KMS-11 (cell line): ENCODE results near the gene RGL2.
"Not testable (repeated sequence)": the region's sequence is repeated elsewhere in the genome, so short reads cannot be mapped to it uniquely, and the experiment has no call there.

ENCODE experiments used
- H2AFZ ChIP-seq: fragments of 200-600 bp; sonication (generic); 2 replicates; pipeline ENCODE4 v1.6.1; 2016; ENCODE audit warnings: antibody characterized with exemption, mixed run types, low read depth
- H3K27ac ChIP-seq: fragments of 200-600 bp; sonication (generic); 2 replicates; pipeline ENCODE4 v1.6.1; 2016; ENCODE audit warnings: mild to moderate bottlenecking, mixed run types
- H3K27me3 ChIP-seq: fragments of 200-600 bp; sonication (generic); 2 replicates; pipeline ENCODE4 v1.6.1; 2017; ENCODE audit warnings: mild to moderate bottlenecking, low read depth, mixed run types, moderate library complexity; ENCODE audit not compliant: insufficient read depth
- H3K36me3 ChIP-seq: fragments of 200-600 bp; sonication (generic); 2 replicates; pipeline ENCODE4 v1.6.1; 2017; ENCODE audit warnings: mild to moderate bottlenecking, mixed run types; ENCODE audit not compliant: insufficient read depth
- H3K4me1 ChIP-seq: fragments of 200-600 bp; sonication (generic); 2 replicates; pipeline ENCODE4 v1.6.1; 2016; ENCODE audit warnings: mild to moderate bottlenecking, low read depth, mixed run types; ENCODE audit not compliant: poor library complexity, severe bottlenecking
- H3K4me2 ChIP-seq: fragments of 200-600 bp; sonication (generic); 2 replicates; pipeline ENCODE4 v1.7.0; 2016; ENCODE audit warnings: mild to moderate bottlenecking, mixed run types
- H3K4me3 ChIP-seq: fragments of 200-600 bp; sonication (generic); IDR thresholded peaks from 2 replicates; pipeline ENCODE4 v1.6.1; 2017; ENCODE audit warnings: low read depth, low read length, mixed read lengths; ENCODE audit not compliant: insufficient read depth
- H3K79me2 ChIP-seq: fragments of 200-600 bp; sonication (generic); 2 replicates; pipeline ENCODE4 v1.6.1; 2016; ENCODE audit warnings: low read depth, mixed run types; ENCODE audit not compliant: insufficient read depth
- H3K9ac ChIP-seq: fragments of 200-600 bp; sonication (generic); 2 replicates; pipeline ENCODE4 v1.6.1; 2016; ENCODE audit warnings: mild to moderate bottlenecking, mixed run types
- H4K20me1 ChIP-seq: fragments of 200-600 bp; sonication (generic); 2 replicates; pipeline ENCODE4 v1.6.1; 2016; ENCODE audit warnings: mild to moderate bottlenecking, mixed run types; ENCODE audit not compliant: insufficient read depth
- TF ChIP-seq, protein P1 (sequence below): fragments of 200-600 bp; sonication (generic); conservative IDR thresholded peaks from 2 replicates; pipeline ENCODE4 v1.6.1; 2017; ENCODE audit warnings: low read depth, mild to moderate bottlenecking, antibody characterized with exemption, low read length, moderate library complexity, mixed read lengths

The RGL2 gene

DNA sequence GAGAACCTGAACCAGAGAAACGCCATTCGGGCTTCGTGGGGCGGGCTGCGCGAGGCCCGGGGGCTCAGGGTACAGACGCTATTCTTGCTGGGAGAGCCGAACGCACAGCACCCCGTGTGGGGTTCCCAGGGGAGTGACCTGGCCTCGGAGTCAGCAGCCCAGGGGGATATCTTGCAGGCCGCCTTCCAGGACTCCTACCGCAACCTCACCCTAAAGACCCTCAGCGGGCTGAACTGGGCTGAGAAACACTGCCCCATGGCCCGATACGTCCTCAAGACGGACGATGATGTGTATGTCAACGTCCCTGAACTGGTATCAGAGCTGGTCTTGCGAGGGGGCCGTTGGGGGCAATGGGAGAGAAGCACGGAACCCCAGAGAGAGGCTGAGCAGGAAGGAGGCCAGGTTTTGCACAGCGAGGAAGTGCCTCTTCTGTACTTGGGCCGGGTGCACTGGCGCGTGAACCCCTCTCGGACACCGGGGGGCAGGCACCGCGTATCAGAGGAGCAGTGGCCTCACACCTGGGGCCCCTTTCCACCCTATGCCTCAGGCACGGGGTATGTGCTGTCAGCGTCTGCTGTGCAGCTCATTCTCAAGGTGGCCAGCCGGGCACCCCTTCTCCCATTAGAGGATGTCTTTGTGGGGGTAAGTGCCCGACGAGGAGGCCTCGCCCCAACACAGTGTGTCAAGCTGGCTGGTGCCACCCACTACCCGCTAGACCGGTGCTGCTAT, 20.9 kb downstream of the RGL2 start:
- H3K9ac ChIP-seq, result no peak overlapping the region
- H3K4me1 ChIP-seq, result peaks cover 24% of the 10 kb centered on the region
- peaks cover 27% of the 10 kb centered on the region for H3K79me2 ChIP-seq
- peaks cover 16% of the 10 kb centered on the region; the same call in 1 of the 2 replicates for H4K20me1 ChIP-seq
- H3K27me3 ChIP-seq, result no peaks in the 10 kb centered on the region
- H3K4me2 ChIP-seq, result no peak overlapping the region
- H3K36me3 ChIP-seq, result peaks cover 26% of the 10 kb centered on the region; the same call in 1 of the 2 replicates
- TF ChIP-seq, protein P1, sequence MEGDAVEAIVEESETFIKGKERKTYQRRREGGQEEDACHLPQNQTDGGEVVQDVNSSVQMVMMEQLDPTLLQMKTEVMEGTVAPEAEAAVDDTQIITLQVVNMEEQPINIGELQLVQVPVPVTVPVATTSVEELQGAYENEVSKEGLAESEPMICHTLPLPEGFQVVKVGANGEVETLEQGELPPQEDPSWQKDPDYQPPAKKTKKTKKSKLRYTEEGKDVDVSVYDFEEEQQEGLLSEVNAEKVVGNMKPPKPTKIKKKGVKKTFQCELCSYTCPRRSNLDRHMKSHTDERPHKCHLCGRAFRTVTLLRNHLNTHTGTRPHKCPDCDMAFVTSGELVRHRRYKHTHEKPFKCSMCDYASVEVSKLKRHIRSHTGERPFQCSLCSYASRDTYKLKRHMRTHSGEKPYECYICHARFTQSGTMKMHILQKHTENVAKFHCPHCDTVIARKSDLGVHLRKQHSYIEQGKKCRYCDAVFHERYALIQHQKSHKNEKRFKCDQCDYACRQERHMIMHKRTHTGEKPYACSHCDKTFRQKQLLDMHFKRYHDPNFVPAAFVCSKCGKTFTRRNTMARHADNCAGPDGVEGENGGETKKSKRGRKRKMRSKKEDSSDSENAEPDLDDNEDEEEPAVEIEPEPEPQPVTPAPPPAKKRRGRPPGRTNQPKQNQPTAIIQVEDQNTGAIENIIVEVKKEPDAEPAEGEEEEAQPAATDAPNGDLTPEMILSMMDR, result no peak
- H3K27ac ChIP-seq, result no peak overlapping the region
- no peak overlapping the region for H2AFZ ChIP-seq
- no peak overlapping the region for H3K4me3 ChIP-seq

DNA sequence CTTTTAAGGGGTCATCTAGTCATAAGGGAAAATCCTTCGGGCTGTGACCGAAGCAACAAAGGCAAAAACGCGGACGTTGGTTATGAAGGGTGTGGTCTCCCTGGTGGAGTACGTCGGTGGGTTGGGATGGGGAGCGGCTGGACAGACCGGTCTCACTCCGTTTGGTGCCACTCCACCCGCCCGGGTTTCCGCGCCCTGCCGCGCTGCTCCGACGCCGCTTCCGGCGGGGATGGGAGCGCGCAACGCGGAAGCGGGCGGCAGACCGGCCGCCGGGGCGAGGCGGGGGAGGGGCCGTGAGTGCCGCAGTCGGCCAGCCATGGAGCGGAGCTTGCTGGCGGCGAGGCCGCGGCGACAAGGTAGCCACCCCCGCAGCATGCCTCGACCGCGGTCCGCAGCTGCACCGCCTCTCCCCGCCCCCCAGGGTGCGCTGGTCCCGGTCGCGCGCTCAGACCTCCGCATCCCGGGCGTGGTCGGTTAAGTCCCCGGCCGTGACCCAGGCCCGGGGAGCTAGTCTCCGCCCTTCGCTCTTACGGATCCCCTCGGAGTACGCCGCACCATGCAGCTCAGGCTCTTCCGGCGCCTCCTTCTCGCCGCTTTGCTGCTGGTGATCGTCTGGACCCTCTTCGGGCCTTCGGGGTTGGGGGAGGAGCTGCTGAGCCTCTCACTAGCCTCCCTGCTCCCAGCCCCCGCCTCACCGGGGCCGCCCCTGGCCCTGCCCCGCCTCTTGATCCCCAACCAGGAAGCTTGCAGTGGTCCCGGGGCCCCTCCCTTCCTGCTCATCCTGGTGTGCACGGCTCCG, 21.7 kb downstream of the RGL2 start, which contains the start of gene B3GALT4:
TSS of gene B3GALT4 (plus strand) at position 260 of the 799 bp plus-strand sequence. CDS start at position 557, 297 bp downstream.
- Histone ChIP-seq H3K27ac (no peak within 1 kb of the TSS; the same call in 1 of the 2 replicates), H3K36me3 (peaks cover 29% of the 10 kb centered on the region; the same call in 1 of the 2 replicates), H3K9ac (no peak within 1 kb of the TSS), H2AFZ (no peak within 1 kb of the TSS), H3K4me1 (peaks cover 24% of the 10 kb centered on the region), H3K27me3 (no peaks in the 10 kb centered on the region), H3K79me2 (peaks cover 35% of the 10 kb centered on the region), H3K4me3 (no peak within 1 kb of the TSS), H4K20me1 (peaks cover 16% of the 10 kb centered on the region; the same call in 1 of the 2 replicates), H3K4me2 (no peak within 1 kb of the TSS)
- TF ChIP-seq, protein P1, result 0 out of 2 replicates have a peak, but pooled peaks have one; percentile 19

DNA sequence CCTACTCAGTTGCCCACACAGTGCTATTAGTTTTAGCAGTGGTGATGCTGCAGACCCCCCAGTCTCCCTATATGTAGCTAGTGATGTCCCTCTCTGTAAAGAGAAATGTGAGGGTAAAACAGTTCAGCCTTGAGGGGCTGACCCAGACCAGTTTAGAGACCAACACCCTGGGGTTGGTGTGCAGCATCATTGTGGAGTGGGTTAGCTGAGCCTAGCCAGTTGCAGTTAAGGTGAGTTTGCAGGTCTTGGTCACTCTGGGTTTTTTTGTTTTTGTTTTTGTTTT, 22.2 kb downstream of the RGL2 start:
- Histone ChIP-seq H3K27me3 (no peaks in the 10 kb centered on the region), H3K4me3 (no peak overlapping the region), H3K9ac (no peak overlapping the region), H3K4me1 (peaks cover 24% of the 10 kb centered on the region), H3K27ac (no peak overlapping the region), H2AFZ (no peak overlapping the region), H3K4me2 (no peak overlapping the region), H3K79me2 (peaks cover 36% of the 10 kb centered on the region), H3K36me3 (peaks cover 29% of the 10 kb centered on the region; the same call in 1 of the 2 replicates), H4K20me1 (peaks cover 16% of the 10 kb centered on the region; the same call in 1 of the 2 replicates)
- TF ChIP-seq, protein P1, result no peak

DNA sequence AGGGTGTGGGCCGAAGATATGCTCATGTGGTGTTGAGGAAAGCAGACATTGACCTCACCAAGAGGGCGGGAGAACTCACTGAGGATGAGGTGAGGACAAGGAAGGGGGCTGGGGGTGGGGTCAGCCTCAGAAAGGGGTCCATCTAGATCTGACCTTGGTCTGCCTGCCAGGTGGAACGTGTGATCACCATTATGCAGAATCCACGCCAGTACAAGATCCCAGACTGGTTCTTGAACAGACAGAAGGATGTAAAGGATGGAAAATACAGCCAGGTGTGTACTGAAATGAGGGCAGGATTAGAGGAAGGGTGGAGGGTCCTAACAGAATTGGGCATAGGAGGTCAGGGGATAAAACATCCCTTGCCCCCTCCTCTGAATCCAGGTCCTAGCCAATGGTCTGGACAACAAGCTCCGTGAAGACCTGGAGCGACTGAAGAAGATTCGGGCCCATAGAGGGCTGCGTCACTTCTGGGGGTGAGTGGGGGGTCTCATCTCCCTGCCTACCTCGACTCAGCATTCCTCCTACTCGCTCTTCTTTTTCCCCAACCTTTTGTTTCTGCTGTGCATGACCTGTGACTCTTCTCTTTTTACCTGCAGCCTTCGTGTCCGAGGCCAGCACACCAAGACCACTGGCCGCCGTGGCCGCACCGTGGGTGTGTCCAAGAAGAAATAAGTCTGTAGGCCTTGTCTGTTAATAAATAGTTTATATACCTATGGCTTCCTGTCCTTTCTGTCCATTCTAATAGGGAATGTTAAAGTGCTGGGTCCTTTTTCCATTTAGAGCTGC, 22.8 kb downstream of the RGL2 start:
- H3K4me3 ChIP-seq, H3K9ac ChIP-seq, H3K27me3 ChIP-seq, H3K4me2 ChIP-seq, H3K27ac ChIP-seq, H2AFZ ChIP-seq: not testable (repeated sequence)
- H4K20me1 ChIP-seq, result peaks cover 16% of the 10 kb centered on the region; the same call in 1 of the 2 replicates
- H3K79me2 ChIP-seq, result peaks cover 39% of the 10 kb centered on the region
- peaks cover 24% of the 10 kb centered on the region for H3K4me1 ChIP-seq
- H3K36me3 ChIP-seq, result peaks cover 29% of the 10 kb centered on the region; the same call in 1 of the 2 replicates
